Activated T-helper 1 cell treated with Interleukin-2 at 50 U/mL for 16 hours (primary cell): Measurements from ENCODE around the gene TAX1BP3.

Experiments used
- DNase-seq: peaks from one replicate; pipeline ENCODE4 v3.0.0-alpha.2; 2020; ENCODE audit warnings: low read depth

The TAX1BP3 gene

GRCh38 chr17:3688027-3688553 is 19.7 kb upstream of the TAX1BP3 start:
- no peak for DNase-seq

- no peak for DNase-seq
Measured at GRCh38 chr17:3685174-3685573, 16.8 kb upstream of the TAX1BP3 start.

DNA sequence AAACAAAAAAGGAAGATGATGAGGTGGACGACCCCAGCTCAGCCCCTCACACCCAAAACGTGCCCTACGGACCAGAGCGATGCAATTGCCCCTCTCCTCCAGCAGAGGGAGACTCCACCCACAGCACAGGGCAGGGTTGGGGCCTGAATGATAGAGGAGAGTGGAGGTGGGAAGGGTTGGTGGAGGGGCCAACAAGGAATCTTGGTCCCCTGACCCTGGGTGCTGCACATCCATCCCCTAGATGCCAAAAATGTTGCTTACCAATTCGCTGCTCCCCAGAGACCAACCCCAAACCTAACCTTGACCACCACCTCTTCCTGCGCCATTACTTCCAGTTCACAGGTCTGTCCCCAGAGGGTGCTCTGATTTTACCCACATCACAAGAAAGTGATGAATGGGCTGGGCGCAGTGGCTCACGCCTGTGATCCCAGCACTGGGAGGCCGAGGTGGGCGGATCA is 14.7 kb upstream of the TAX1BP3 start:
- peak; percentile 33 for DNase-seq

- DNase-seq, result no peak
Measured at GRCh38 chr17:3682033-3682432, 13.7 kb upstream of the TAX1BP3 start.

GRCh38 chr17:3681565-3681964 is 13.2 kb upstream of the TAX1BP3 start:
- DNase-seq, result no peak

DNA sequence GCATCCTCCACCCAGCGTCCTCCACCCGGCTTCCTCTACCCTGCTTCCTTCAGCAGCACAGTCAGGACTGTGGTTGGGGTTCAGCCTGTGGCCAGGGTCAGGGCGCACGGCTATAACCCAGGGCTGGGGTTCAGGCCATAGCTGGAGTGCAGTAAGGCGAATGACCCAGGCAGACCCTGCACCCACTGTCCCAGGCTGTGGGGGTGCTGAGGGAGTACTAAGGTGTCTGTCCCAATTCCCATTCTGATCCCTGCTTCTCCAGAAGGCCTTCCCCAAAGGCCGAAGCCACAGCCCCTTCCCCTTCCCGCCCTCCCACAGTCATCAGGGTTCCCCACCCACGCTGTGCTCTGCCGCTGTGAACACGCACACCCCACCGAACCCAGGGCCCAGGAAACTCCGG is 12.7 kb upstream of the TAX1BP3 start:
- DNase-seq, result no peak

GRCh38 chr17:3679531-3680126 is 11.3 kb upstream of the TAX1BP3 start:
- no peak for DNase-seq

- no peak for DNase-seq
Measured at GRCh38 chr17:3678821-3679530, 10.6 kb upstream of the TAX1BP3 start.

DNA sequence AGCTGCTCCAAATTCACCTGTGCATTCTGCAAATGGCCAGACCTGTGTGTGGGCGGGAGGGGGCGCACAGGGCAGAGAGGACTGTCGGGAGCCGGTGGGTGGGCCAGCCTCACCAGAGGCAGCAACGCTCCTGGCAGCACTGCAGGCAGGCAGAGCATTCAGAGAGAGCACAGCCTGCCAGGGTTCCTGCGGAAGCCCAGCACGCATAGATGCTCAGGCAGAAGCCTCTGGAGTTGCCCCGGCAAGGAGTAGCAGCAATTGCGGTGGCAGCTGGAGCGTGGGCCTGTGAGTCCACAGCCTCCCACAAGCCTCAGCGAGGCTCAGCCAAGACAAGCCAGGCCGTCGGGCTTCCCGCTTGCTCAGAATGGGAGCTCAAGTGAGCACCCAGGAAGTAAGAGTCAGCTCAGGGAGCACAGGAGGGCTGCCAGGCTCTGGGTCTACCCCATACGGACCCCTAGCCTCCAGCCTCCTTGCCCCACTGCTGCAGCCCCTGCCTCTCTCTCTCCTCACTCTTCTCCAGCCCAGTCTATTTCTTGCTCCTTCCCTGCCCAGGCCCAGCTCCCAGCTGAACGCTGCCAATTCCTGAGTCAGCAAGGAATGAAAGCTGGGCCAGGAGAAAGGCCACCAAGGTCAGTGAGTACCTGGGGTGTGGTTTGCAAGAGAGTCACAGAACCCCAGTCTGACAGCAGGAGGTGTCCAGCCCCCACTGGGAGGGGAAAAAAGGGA is 9.9 kb upstream of the TAX1BP3 start:
- no peak for DNase-seq

DNA sequence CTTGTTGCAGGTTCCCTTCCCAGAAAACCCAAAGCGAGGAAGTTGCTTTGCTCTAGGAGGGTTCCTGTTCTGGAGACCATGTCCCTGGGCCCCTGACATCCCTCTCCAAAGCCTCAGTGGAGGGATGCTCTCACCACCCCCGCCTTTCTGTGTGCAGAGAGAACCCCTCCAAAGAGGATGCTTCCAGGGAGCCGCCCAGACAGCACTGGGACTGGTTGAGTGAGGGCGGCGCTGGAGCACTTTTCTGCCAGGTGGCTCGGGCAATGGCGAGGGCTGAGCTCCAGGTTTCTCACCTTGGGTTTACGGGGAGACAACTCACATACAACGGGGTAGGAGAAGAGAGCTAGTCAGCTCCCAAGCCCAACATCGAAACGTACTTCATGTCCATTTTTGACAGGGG is 7.5 kb upstream of the TAX1BP3 start:
- no peak for DNase-seq

DNA sequence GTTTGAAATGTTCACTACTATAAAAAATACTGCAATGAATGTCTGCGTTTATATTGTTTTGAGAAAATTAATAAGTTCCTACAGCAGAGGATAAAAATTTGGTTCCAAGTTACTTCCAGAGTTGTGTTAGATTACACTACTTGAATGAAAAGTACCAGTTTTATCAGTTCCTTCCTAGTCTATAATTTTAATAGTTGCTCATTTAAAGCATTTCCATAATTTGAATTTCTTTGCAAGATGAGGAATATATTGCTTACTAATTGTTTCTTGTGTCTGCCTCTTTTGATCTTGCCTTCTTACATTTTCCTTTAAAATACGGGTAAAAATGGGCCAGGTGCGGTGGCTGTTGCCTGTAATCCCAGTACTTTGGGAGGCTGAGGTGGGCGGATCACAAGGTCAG is 4.2 kb upstream of the TAX1BP3 start:
- no peak for DNase-seq

DNA sequence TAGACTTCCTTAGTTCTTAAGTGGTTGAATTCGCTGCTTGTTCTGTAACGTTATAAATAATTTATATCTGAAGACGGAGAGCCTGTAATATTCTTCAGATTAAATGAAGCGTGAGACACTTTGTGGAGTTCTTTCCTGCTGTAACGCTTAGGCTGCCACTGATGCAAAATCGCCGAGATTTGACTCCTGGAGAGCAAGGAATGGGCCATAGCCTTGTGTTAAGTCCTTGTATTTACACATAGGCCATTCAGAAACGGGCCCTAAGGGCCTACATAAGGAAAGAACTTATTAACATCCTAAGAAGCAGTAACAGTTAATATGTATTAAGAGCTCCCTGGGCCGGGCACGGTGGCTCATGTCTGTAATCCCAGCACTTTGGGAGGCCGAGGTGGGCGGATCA is 1.2 kb upstream of the TAX1BP3 start:
- DNase-seq, result no peak

- no peak for DNase-seq
Measured at GRCh38 chr17:3669085-3669347, 638 bp upstream of the TAX1BP3 start.

DNA sequence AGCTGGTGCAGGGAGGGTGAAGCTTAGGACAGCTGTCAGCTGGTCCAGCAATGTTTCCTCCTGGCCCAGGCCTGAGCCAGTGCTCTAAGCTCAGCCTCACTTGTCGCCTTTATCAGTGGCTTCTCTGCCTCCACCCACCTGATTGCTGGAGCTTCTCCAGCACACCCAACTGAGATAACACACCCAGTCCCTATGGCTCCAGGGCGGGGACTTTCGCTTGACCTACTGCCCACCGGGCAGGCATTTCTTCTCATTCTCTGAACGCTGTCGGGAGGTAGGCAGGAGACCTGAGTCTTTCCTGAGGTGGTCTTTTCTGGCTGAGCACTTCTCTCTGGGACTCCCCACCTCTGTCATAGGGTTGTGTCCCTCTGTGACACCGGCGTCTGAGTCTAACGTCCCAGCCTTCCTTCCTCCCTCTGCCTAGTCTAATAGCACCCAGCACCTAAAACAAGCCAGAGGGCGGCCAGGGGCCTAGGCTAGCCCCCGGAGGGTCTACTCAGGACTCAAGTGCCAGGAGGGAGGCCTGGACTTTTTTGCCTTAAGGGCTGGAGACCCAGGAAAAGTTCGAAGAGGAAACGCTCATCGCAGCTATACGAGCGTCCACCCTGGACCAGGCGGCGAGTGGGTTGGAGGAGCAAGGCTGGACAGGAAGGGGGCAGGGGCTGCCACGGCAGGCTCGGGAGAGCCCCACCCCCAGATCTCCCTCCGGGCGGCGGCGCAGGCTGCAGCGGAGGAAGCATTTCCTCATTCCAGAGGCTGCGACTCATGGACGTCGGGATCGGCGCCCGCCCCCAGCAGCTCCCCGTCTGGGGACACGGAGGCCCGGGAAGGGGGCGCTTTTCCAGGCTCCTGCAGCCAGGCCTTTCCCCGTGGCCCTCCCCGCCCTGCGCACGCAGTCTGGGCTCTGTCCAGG is 756 bp downstream of the TAX1BP3 start:
- no peak for DNase-seq

- no peak for DNase-seq
Measured at GRCh38 chr17:3666516-3666915, 1.9 kb downstream of the TAX1BP3 start.

DNA sequence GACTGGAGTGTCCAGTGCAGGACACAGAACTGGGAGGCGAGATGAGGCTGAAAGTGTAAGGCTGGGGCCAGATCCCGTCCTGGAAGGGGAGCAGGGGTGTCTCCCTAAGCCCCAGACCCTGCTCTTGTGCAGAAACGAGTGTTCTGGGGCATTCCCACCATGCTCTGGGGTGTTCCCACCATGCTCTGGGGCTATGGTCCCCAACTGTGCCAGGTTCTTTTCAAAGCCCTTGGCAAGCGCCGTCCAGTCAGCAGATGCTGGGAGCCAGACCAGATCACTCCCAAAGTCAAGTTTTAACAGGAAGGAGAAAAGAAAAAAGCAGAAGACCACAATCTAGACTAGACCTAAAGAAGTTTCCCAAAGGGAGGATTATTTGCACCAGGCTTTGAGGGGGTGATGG is 2.5 kb downstream of the TAX1BP3 start:
- DNase-seq, result no peak

DNA sequence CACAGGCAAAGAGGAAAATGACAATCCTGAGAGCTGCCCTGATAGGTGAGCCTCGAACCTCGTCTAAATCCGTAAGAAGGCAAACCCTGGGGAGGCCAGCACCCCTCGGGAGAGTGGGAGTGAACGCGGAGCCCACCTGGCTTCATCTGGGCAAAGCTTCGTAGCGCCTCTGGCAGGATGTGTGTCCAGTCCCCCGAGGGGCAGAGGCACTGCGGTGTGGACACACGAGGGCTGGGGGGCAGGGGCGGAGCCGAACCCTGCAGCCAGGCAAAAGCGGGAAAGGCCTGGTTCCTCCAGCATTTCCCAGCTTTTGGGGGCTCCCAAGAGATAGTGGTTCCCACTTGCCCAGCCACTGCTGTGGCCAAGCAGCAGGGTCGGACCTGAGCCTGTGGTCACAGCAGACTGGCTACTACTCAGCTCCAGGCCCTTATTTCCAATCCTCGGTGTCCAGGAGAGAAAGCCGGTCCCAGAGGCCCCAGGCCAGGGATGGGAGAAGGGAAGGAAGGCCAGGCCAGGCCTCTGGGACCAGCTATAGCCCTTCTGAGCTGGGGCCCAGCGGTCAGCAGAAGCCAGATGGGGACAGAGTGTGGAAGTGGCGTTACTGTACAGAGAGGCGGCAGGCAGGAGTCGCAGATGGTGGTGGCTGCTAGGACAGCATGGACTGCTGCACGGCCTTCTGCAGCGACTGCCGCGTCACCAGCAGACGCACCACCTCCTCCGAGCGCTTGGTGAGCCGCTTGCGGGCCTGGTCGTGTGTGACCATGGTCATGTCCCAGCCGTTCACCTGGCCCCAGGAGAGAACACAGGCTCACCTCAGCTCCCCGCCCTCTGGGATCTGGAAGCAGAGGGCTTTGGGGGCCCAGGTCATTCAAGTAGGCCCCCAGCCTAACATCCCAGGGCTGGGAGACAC is 5.0 kb downstream of the TAX1BP3 start:
- DNase-seq, result no peak

DNA sequence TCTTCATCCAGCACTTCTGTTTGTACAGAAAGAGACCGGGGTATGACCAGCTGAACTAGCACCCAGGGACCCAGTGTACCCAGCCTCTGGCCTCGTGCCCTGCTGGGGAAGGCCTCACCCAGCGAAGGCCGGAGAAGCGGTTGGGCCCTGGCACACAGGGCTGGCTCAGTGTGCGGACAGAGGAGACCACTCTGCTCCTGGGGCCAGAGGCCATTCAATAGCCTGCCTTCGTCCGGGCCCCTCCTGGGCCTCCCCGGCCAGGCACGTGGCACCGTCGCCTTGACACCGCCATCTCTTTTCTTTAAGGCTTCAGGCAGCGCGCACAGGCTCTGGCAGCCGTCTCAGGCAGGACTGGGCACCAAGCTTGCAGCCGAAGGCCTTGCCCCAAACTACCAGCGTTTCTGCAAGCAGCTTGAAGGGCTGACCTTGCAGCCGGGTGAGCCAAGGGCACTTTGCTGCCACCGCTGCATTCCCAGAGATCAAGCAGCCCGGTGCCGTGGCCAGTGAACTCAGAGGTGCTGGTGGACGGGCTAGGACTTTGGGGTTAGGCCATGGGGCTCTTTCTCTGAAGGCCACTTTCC is 8.0 kb downstream of the TAX1BP3 start:
- DNase-seq, result no peak

GRCh38 chr17:3659541-3660111 is 8.8 kb downstream of the TAX1BP3 start:
- DNase-seq, result no peak

DNA sequence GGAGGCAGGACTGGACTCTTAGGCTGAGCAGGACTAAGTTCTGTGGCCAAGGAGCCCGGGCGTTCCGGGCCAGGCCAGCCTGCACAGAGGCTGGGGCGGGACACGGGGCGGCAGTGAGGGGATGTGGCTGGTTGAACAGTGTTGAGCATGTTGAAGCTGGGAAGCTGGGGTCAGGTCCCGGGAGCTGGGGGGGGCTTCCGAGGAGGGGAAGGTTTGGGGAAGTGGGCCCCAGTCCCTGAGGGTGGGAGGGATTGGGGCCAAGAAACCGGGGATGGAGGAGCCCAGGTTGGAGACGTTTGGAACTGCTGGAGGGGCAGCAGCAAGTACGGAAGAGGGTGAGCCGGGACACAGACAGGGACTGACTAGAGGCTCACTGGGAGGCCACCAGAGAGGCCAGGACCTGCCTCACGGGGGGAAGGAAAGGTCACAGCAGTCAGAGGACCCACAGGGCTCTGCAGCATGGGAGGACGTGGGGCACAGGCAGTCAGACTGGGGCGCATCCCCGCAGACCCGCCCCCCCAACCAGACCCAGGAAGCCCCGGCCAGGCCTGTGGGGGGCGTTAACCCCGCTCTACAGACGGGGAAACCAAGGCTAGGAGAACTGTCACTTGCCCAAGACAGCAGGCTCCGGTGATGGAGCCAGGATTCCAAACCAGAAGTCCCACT is 9.5 kb downstream of the TAX1BP3 start:
- DNase-seq, result no peak
